Kidney epithelial cell (primary cell): ENCODE results near the gene ABHD4. TPM values are rescaled to one million over a fixed set of nuclear protein-coding genes. Genes with fewer than 3 reads are reported as not detected.

Experiments used
- DNase-seq: peaks from one replicate; pipeline ENCODE4 v3.0.0-alpha.2; 2010; ENCODE audit warnings: low read depth
- H3K27me3 ChIP-seq: 2 replicates; pipeline ENCODE4 v1.6.0; 2011; ENCODE audit warnings: low read length; ENCODE audit not compliant: control insufficient read depth, insufficient read depth
- H3K36me3 ChIP-seq: 2 replicates; pipeline ENCODE4 v1.5.1; 2011; ENCODE audit warnings: low read length; ENCODE audit not compliant: control insufficient read depth, insufficient read depth
- H3K4me3 ChIP-seq: 2 replicates; pipeline ENCODE4 v1.5.1; 2011; ENCODE audit warnings: low read depth, mild to moderate bottlenecking, control low read depth, low read length
- total RNA-seq: library from RNA; depleted of rRNA; stranded (reverse); fragments of >200 nt; gene quantifications from 2 replicates; pipeline ENCODE4 v1.2.3, GENCODE V29; 2015
- TF ChIP-seq, protein P1 (sequence below): IDR thresholded peaks from 2 replicates; pipeline ENCODE4 v1.5.1; 2011; ENCODE audit warnings: mild to moderate bottlenecking, moderate library complexity, low read length, control low read depth, inconsistent platforms; ENCODE audit not compliant: insufficient read depth, poor library complexity, severe bottlenecking

Gene ABHD4
- total RNA-seq, 1 donor from 2014 or later = 23.2 TPM

DNA sequence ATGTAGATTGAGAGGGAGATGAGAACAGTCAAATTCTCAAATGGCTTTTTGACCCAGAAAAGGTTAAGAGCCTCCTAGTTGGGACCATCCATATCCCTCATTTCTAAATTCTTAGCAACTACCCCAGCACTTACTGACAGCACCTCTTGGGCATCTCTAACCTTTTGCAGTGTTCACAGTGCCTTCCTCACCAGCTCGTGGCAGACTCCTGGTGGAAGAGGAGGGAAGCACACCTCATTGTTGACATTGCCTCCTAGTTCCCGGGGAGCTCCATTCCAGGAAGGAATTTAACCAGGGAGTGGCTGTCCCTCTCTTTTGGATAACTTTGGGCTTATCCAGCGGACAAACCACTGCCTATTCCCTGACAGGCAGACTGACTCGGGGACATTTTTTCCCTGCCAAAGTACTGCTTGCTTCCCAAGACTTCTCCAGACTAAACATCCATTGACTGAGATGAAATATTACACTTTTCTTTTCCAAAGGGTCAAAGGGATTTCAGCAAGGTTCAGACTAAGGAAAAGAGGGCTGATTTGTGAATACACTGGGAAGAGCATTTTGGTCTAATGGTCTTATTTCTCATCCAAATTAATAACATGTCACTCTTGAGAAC is 55.0 kb downstream of the ABHD4 start:
- Histone ChIP-seq H3K27me3 (no peaks in the 10 kb centered on the region), H3K36me3 (no peaks in the 10 kb centered on the region), H3K4me3 (no peak overlapping the region)
- peak; percentile 26 for DNase-seq
- TF ChIP-seq, protein P1, sequence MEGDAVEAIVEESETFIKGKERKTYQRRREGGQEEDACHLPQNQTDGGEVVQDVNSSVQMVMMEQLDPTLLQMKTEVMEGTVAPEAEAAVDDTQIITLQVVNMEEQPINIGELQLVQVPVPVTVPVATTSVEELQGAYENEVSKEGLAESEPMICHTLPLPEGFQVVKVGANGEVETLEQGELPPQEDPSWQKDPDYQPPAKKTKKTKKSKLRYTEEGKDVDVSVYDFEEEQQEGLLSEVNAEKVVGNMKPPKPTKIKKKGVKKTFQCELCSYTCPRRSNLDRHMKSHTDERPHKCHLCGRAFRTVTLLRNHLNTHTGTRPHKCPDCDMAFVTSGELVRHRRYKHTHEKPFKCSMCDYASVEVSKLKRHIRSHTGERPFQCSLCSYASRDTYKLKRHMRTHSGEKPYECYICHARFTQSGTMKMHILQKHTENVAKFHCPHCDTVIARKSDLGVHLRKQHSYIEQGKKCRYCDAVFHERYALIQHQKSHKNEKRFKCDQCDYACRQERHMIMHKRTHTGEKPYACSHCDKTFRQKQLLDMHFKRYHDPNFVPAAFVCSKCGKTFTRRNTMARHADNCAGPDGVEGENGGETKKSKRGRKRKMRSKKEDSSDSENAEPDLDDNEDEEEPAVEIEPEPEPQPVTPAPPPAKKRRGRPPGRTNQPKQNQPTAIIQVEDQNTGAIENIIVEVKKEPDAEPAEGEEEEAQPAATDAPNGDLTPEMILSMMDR = peak; percentile 89

DNA sequence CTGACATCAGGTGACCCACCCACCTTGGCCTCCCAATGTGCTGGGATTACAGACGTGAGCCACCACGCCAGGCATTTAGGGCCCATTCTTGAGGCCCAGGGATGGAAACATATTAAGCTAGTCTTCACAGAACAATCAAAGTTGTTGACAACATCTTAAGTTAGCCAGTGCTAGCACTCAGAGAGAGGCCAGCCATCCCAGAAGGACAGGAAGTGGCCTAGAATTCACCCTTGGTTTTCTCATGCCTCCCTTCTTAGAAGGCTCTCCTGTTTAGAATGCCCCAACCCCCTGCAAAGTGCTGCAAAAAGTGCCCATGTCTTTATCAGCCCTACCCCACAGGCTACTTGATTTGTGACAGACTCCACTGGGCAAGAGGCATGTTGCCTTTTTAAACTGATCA is 58.1 kb downstream of the ABHD4 start:
- DNase-seq = no peak
- H3K4me3 ChIP-seq = no peak overlapping the region

GRCh38 chr14:22656945-22657731 is 59.0 kb downstream of the ABHD4 start:
- Histone ChIP-seq H3K27me3 (no peaks in the 10 kb centered on the region), H3K36me3 (no peaks in the 10 kb centered on the region), H3K4me3 (no peak overlapping the region)
- TF ChIP-seq, protein P1 = no peak
- DNase-seq = peak; percentile 51

More for the DNA sequence above, 58.1 kb downstream of the ABHD4 start:
- H3K36me3 ChIP-seq = no peaks in the 10 kb centered on the region
- no peaks in the 10 kb centered on the region for H3K27me3 ChIP-seq
- TF ChIP-seq, protein P1 = no peak

GRCh38 chr14:22657861-22658260 is 59.8 kb downstream of the ABHD4 start:
- TF ChIP-seq, protein P1 = peak; percentile 43
- DNase-seq = no peak

GRCh38 chr14:22658946-22659345 is 60.8 kb downstream of the ABHD4 start:
- Histone ChIP-seq H3K27me3 (no peaks in the 10 kb centered on the region), H3K36me3 (no peaks in the 10 kb centered on the region), H3K4me3 (no peak overlapping the region)
- no peak for DNase-seq
- TF ChIP-seq, protein P1 = no peak

More at GRCh38 chr14:22657861-22658260, 59.8 kb downstream of the ABHD4 start:
- Histone ChIP-seq H3K4me3 (no peak overlapping the region), H3K36me3 (no peaks in the 10 kb centered on the region), H3K27me3 (no peaks in the 10 kb centered on the region)

DNA sequence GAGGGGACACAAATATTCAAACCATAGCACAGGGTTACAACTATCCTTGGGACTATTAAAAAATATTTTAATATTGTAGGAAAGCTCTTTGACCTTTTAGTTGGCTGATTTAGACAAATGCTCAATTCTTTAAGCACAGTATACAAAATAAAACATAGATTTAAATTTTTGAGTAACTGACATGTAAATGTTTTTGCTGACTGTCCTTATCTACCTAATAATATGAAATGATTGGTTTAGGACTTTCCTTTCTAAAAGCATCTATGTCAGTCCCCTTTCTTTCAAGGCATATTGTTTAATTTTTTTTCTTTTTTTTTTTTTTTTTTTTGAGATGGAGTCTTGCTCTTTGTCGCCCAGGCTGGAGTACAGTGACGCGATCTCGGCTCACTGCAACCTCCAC is 62.6 kb downstream of the ABHD4 start:
- Histone ChIP-seq H3K4me3 (no peak overlapping the region), H3K36me3 (no peaks in the 10 kb centered on the region), H3K27me3 (no peaks in the 10 kb centered on the region)
- no peak for DNase-seq
- TF ChIP-seq, protein P1 = no peak
